HepG2 (cell line): ENCODE measurements around the gene MPP3. TPM values are rescaled to one million over a fixed set of nuclear protein-coding genes. Genes with fewer than 3 reads are reported as not detected.

Source experiments
- ATAC-seq: fragments of 200-7000 bp; cut with Tn5 transposase; 3 replicates; pipeline ENCODE4 v1.9.1; 2020; ENCODE audit warnings: mild to moderate bottlenecking, moderate library complexity
- BruUV-seq: library from RNA; stranded (reverse); fragments of 400-500 nt; replicated peaks from 2 replicates; lab custom pipeline; 2021; lab: Mats Ljungman, UMichigan
- CTCF ChIA-PET: fragments of 300-600 bp; formaldehyde crosslinking; extraction: SDS; loops from one replicate; lab custom pipeline; 2021; ENCODE audit warnings: low total read pairs, inconsistent platforms, low intra/inter-chr PET ratio; lab: Yijun Ruan, JAX
- POLR2A ChIA-PET: fragments of 350-600 bp; sonication (Branson Sonifier 250); formaldehyde crosslinking; loops from one replicate; lab custom pipeline; 2020; ENCODE audit warnings: antibody characterized with exemption, inconsistent platforms; lab: Yijun Ruan, JAX
- DNase-seq: peaks from one replicate; pipeline ENCODE4 v3.0.0-alpha.2; 2015; ENCODE audit warnings: low spot score
- FAIRE-seq: peaks from 3 replicates; lab custom pipeline; 2011; peaks lifted over from hg19 to GRCh38; lab: Jason Lieb, UNC
- H2AFZ ChIP-seq: one replicate; pipeline ENCODE4 v1.6.1; 2011; ENCODE audit warnings: low read length, inconsistent platforms
- H3K27ac ChIP-seq: fragments of 300-600 bp; 3 replicates; pipeline ENCODE4 v1.8.0; 2011; ENCODE audit warnings: mixed run types, mild to moderate bottlenecking, mixed read lengths, low read length, inconsistent platforms; ENCODE audit not compliant: insufficient read depth; ENCODE audit errors: extremely low read length
- H3K27me3 ChIP-seq, 2 experiments: fragments of 200-600 bp in 1 of 2; 2 replicates in 1 of 2; 3 replicates in 1 of 2; pipeline versions ENCODE4 v1.6.0 to v1.8.0; 2011; ENCODE audit warnings: low read length in 2 of 2, mild to moderate bottlenecking in 2 of 2, moderate library complexity in 2 of 2, inconsistent platforms in 1 of 2; ENCODE audit not compliant: insufficient read depth in 2 of 2, control insufficient read depth in 1 of 2
- H3K36me3 ChIP-seq, 2 experiments: fragments of 200-600 bp in 1 of 2; replicated peaks in 1 of 2; 2 replicates in 1 of 2; 3 replicates in 1 of 2; pipeline versions ENCODE4 v1.5.1 to v1.8.0; 2011; ENCODE audit warnings: low read length in 2 of 2, inconsistent platforms in 1 of 2; ENCODE audit not compliant: insufficient read depth in 2 of 2, control insufficient read depth in 1 of 2
- H3K4me1 ChIP-seq: 2 replicates; pipeline ENCODE4 v1.5.1; 2012; ENCODE audit warnings: low read length, inconsistent platforms; ENCODE audit not compliant: insufficient read depth
- H3K4me2 ChIP-seq: 2 replicates; pipeline ENCODE4 v1.6.0; 2011; ENCODE audit warnings: low read depth, low read length, inconsistent platforms
- H3K4me3 ChIP-seq, 3 experiments: fragments of 200-600 bp in 1 of 3; sonication (generic), shearing (Covaris generic) in 1 of 3; replicated peaks in 1 of 3; 2 replicates each; pipeline ENCODE4 v1.5.1; 2011 to 2016; ENCODE audit warnings: low read length in 3 of 3, inconsistent platforms in 2 of 3, low read depth in 2 of 3, mild to moderate bottlenecking in 2 of 3, control low read depth in 1 of 3, mixed read lengths in 1 of 3; ENCODE audit not compliant: insufficient read depth in 1 of 3
- H3K79me2 ChIP-seq: one replicate; pipeline ENCODE4 v1.6.1; 2011; ENCODE audit warnings: low read length, inconsistent platforms; ENCODE audit not compliant: insufficient read depth
- H3K9ac ChIP-seq: 2 replicates; pipeline ENCODE4 v1.6.0; 2011; ENCODE audit warnings: mild to moderate bottlenecking, low read depth, low read length, inconsistent platforms; ENCODE audit not compliant: insufficient read depth
- H3K9me3 ChIP-seq: 2 replicates; pipeline ENCODE4 v1.5.1; 2012; ENCODE audit warnings: mild to moderate bottlenecking, low read length
- H4K20me1 ChIP-seq: 2 replicates; pipeline ENCODE4 v1.6.0; 2011; ENCODE audit warnings: inconsistent platforms, mild to moderate bottlenecking, low read length, moderate library complexity; ENCODE audit not compliant: insufficient read depth
- BRF2 ChIP-seq: sonication (generic); formaldehyde crosslinking; IDR thresholded peaks from 2 replicates; pipeline ENCODE4 v1.8.1; 2022; ENCODE audit warnings: mild to moderate bottlenecking, missing genetic modification reagents
- FOSL2 ChIP-seq: sonication (generic); formaldehyde crosslinking; IDR thresholded peaks from 2 replicates; pipeline ENCODE4 v1.4.0; 2020; ENCODE audit warnings: missing genetic modification reagents
- MAZ ChIP-seq, 2 experiments: sonication (generic) in 1 of 2; formaldehyde crosslinking in 1 of 2; IDR thresholded peaks; 2 replicates each; pipeline versions ENCODE4 v1.5.0 to v1.6.1; 2012 to 2020; ENCODE audit warnings: low read depth in 2 of 2, mild to moderate bottlenecking in 2 of 2, borderline replicate concordance in 1 of 2, improper control_type of control experiment in 1 of 2, low read length in 1 of 2, missing genetic modification reagents in 1 of 2, moderate library complexity in 1 of 2
- NAIF1 ChIP-seq: sonication (generic); formaldehyde crosslinking; IDR thresholded peaks from 2 replicates; pipeline ENCODE4 v1.5.0; 2020; ENCODE audit warnings: mild to moderate bottlenecking, missing genetic modification reagents, borderline replicate concordance
- NCOA5 ChIP-seq: sonication (generic); formaldehyde crosslinking; IDR thresholded peaks from 2 replicates; pipeline ENCODE4 v1.4.0; 2020; ENCODE audit warnings: missing genetic modification reagents
- NR3C1 ChIP-seq: sonication (generic); formaldehyde crosslinking; IDR thresholded peaks from 2 replicates; pipeline ENCODE4 v1.4.0; 2020; ENCODE audit warnings: missing genetic modification reagents
- SRY ChIP-seq: sonication (generic); formaldehyde crosslinking; IDR thresholded peaks from 2 replicates; pipeline ENCODE4 v1.8.0; 2022; ENCODE audit warnings: mild to moderate bottlenecking, missing genetic modification reagents
- ZNF563 ChIP-seq: sonication (generic); formaldehyde crosslinking; IDR thresholded peaks from 2 replicates; pipeline ENCODE4 v1.8.0; 2022; ENCODE audit warnings: mild to moderate bottlenecking, moderate library complexity, missing genetic modification reagents
- ZSCAN30 ChIP-seq: sonication (generic); formaldehyde crosslinking; IDR thresholded peaks from 2 replicates; pipeline ENCODE4 v1.5.0; 2020; ENCODE audit warnings: mild to moderate bottlenecking, missing genetic modification reagents
- WGBS: methylation state at CpG from one replicate; pipeline ENCODE4 v1.1.6; 2017; ENCODE audit warnings: low lambda C conversion rate; 5-methylcytosine and 5-hydroxymethylcytosine counted together
- in situ Hi-C: cut with HindIII; loops from 2 replicates; pipeline ENCODE4 v1.10.0; 2017; ENCODE audit warnings: low pct_unique_long_range_greater_than_20kb; ENCODE audit not compliant: extremely low pct_ligation_motif_present
- intact Hi-C: fragments of 100-400 bp; cut with micrococcal nuclease; formaldehyde crosslinking; loops from one replicate; pipeline ENCODE4 v1.10.0; 2022; ENCODE audit not compliant: unreplicated experiment
- polyA plus RNA-seq, 8 experiments: library from polyadenylated mRNA; depleted of rRNA in 3 of 8; stranded (reverse) in 7 of 8; unstranded in 1 of 8; fragments of >200 nt; fragmentation: Illumina TruSeq in 4 of 8; extraction: Trizol in 4 of 8; gene quantifications; 2 replicates each; pipeline versions ENCODE4 v1.2.1 to v1.2.3, GENCODE V29; 2011 to 2016; ENCODE audit warnings: low read depth in 4 of 8, missing spikeins in 1 of 8, mixed read lengths in 1 of 8; ENCODE audit not compliant: insufficient read depth in 1 of 8
- total RNA-seq, 5 experiments: library from RNA; depleted of rRNA; stranded (reverse); fragments of >200 nt; fragmentation: Illumina TruSeq; extraction: Trizol; gene quantifications; 2 replicates each; pipeline ENCODE4 v1.2.3, GENCODE V29; 2016; ENCODE audit warnings: low read depth in 1 of 5
- TF ChIP-seq, protein P1 (sequence below): sonication (generic); formaldehyde crosslinking; IDR thresholded peaks from 2 replicates; pipeline ENCODE4 v1.5.1; 2020; ENCODE audit warnings: missing genetic modification reagents, mild to moderate bottlenecking, borderline replicate concordance
- TF ChIP-seq, protein P2 (sequence below): sonication (generic); formaldehyde crosslinking; IDR thresholded peaks from 2 replicates; pipeline ENCODE4 v1.9.0; 2021; ENCODE audit warnings: mild to moderate bottlenecking, missing genetic modification reagents

MPP3 gene
- total and polyA plus RNA-seq, 2 of the 13 experiments (the other 11 are each of a cell fraction or from before 2014, with no cell fraction given): 0.91 to 1.8 TPM

- no peaks in the 10 kb centered on the region for H3K27me3 ChIP-seq
- intact Hi-C loops (no loop called here), in situ Hi-C loops (no loop called here)
- ChIA-PET CTCF (no interaction called here), POLR2A (no interaction called here)
- H3K9me3 ChIP-seq: no peaks in the 10 kb centered on the region
- H3K4me2 ChIP-seq: no peak overlapping the region
- no peak overlapping the region for H3K9ac ChIP-seq
- H3K4me3 ChIP-seq: no peak overlapping the region
- DNase-seq (no peak), ATAC-seq (no peak), FAIRE-seq (no peak)
- H3K79me2 ChIP-seq: no peaks in the 10 kb centered on the region
- no peak overlapping the region for H3K27ac ChIP-seq
- BruUV-seq: no TSS peak
- H2AFZ ChIP-seq: no peak overlapping the region
- no peaks in the 10 kb centered on the region for H3K36me3 ChIP-seq
- H4K20me1 ChIP-seq: no peaks in the 10 kb centered on the region
- no peaks in the 10 kb centered on the region for H3K4me1 ChIP-seq
- 16% methylated on average over 1 of the region's 1 CpG for WGBS
- TF ChIP-seq ZSCAN30 (CRISPR knock-in tag) (no peak), BRF2 (CRISPR knock-in tag) (no peak), ZNF563 (no peak), NAIF1 (CRISPR knock-in tag) (no peak), SRY (no peak), NCOA5 (CRISPR knock-in tag) (no peak), NR3C1 (CRISPR knock-in tag) (no peak), MAZ (IDR thresholded peaks at IDR 0.05; ENCODE audit: borderline replicate concordance, low read depth, low read length) (no peak), MAZ (CRISPR knock-in tag; IDR thresholded peaks at IDR 0.05; ENCODE audit: low read depth) (no peak), FOSL2 (no peak)
- TF ChIP-seq, protein P1, sequence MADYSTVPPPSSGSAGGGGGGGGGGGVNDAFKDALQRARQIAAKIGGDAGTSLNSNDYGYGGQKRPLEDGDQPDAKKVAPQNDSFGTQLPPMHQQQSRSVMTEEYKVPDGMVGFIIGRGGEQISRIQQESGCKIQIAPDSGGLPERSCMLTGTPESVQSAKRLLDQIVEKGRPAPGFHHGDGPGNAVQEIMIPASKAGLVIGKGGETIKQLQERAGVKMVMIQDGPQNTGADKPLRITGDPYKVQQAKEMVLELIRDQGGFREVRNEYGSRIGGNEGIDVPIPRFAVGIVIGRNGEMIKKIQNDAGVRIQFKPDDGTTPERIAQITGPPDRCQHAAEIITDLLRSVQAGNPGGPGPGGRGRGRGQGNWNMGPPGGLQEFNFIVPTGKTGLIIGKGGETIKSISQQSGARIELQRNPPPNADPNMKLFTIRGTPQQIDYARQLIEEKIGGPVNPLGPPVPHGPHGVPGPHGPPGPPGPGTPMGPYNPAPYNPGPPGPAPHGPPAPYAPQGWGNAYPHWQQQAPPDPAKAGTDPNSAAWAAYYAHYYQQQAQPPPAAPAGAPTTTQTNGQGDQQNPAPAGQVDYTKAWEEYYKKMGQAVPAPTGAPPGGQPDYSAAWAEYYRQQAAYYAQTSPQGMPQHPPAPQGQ (CRISPR knock-in tag): no peak
- TF ChIP-seq, protein P2, sequence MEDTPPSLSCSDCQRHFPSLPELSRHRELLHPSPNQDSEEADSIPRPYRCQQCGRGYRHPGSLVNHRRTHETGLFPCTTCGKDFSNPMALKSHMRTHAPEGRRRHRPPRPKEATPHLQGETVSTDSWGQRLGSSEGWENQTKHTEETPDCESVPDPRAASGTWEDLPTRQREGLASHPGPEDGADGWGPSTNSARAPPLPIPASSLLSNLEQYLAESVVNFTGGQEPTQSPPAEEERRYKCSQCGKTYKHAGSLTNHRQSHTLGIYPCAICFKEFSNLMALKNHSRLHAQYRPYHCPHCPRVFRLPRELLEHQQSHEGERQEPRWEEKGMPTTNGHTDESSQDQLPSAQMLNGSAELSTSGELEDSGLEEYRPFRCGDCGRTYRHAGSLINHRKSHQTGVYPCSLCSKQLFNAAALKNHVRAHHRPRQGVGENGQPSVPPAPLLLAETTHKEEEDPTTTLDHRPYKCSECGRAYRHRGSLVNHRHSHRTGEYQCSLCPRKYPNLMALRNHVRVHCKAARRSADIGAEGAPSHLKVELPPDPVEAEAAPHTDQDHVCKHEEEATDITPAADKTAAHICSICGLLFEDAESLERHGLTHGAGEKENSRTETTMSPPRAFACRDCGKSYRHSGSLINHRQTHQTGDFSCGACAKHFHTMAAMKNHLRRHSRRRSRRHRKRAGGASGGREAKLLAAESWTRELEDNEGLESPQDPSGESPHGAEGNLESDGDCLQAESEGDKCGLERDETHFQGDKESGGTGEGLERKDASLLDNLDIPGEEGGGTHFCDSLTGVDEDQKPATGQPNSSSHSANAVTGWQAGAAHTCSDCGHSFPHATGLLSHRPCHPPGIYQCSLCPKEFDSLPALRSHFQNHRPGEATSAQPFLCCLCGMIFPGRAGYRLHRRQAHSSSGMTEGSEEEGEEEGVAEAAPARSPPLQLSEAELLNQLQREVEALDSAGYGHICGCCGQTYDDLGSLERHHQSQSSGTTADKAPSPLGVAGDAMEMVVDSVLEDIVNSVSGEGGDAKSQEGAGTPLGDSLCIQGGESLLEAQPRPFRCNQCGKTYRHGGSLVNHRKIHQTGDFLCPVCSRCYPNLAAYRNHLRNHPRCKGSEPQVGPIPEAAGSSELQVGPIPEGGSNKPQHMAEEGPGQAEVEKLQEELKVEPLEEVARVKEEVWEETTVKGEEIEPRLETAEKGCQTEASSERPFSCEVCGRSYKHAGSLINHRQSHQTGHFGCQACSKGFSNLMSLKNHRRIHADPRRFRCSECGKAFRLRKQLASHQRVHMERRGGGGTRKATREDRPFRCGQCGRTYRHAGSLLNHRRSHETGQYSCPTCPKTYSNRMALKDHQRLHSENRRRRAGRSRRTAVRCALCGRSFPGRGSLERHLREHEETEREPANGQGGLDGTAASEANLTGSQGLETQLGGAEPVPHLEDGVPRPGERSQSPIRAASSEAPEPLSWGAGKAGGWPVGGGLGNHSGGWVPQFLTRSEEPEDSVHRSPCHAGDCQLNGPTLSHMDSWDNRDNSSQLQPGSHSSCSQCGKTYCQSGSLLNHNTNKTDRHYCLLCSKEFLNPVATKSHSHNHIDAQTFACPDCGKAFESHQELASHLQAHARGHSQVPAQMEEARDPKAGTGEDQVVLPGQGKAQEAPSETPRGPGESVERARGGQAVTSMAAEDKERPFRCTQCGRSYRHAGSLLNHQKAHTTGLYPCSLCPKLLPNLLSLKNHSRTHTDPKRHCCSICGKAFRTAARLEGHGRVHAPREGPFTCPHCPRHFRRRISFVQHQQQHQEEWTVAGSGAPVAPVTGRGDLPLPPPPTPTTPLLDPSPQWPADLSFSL (CRISPR knock-in tag): no peak
Observed at GRCh38 chr17:43814714-43815113, 18.2 kb downstream of the MPP3 start.
